Urothelium cell line (cell line): ENCODE data around the gene DYRK1A.
A peak's percentile ranks its signal among the peaks of the same experiment; 100 is the strongest.
"Not testable (repeated sequence)": the region's sequence is repeated elsewhere in the genome, so short reads cannot be mapped to it uniquely, and the experiment has no call there.

Experiments
- DNase-seq: peaks from one replicate; pipeline ENCODE4 v3.0.0; 2011; ENCODE audit warnings: low spot score, mixed read lengths
- FAIRE-seq: peaks from 2 replicates; lab custom pipeline; 2011; peaks lifted over from hg19 to GRCh38; lab: Jason Lieb, UNC

Gene DYRK1A

GRCh38 chr21:37521658-37522057 is 155.1 kb downstream of the DYRK1A start:
- DNase-seq (no peak), FAIRE-seq (no peak)

DNA sequence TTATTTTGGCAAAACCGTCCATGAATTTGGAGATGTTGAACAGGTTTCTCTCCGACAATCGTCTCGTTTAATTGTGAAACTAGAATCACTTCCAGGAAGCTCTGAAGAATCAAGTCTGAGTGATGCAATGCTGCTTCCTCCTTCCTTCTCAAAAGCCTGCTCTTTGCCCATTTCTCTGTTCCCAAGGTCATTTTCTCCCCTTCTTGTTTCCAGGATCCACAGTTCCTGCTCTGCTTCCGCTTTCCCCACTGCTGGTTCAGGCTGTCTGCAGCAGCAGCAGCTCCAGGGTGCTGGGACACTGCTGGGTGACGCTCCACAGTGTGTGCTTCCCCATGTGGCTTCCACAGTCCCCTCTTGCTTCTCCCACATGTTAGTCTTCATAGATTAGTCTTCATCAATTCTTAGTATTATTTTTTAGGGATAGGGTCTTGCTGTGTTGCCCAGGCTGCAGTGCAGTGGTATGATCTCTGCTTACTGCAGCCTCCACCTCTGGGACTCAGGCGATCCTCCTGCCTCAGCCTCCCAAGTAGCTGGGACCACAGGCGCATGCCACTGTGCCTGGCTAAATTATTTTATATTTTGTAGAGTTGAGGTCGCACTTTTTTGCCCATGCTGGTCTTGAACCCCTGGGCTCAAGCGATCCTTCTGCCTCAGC is 156.2 kb downstream of the DYRK1A start:
- FAIRE-seq (no peak), DNase-seq (no peak)

DNA sequence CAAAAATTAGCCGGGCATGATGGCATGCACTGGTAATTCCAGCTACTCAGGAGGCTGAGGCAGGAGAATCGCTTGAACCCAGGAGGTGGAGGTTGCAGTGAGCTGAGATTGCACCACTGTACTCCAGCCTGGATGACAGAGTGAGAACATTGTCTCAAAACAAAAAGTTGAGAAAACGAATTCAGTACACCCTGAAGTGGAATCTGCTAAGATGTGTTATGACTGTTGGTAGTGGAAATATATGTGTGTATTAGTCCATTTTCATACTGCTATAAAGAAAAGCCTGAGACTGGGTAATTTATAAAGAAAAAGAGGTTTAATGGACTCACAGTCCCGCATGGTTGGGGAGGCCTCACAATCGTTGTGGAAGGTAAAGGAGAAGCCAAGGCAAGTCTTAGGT is 158.4 kb downstream of the DYRK1A start:
- FAIRE-seq, DNase-seq: not testable (repeated sequence)

DNA sequence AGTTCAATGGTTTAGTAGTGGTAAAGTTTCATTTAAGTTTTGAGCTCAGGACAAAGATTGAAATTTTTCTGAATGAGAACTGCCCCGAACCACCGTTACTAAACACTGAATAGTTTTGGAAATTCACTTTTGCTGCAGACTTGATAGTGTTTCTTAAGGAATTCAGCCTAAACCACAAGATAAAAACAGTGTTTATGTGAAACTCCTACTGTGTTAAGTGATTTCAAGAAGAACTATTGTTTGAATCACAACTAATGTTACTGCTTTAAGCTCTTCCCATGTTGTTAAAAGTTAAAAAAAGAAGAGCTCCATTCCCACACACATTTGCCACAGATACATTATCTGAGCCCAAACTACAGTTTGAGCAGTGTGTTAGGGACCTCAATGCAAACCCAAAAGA is 159.2 kb downstream of the DYRK1A start:
- no peak for FAIRE-seq

GRCh38 chr21:37527103-37527502 is 160.5 kb downstream of the DYRK1A start:
- DNase-seq (no peak), FAIRE-seq (no peak)

More for the DNA sequence above, 159.2 kb downstream of the DYRK1A start:
- no peak for DNase-seq

DNA sequence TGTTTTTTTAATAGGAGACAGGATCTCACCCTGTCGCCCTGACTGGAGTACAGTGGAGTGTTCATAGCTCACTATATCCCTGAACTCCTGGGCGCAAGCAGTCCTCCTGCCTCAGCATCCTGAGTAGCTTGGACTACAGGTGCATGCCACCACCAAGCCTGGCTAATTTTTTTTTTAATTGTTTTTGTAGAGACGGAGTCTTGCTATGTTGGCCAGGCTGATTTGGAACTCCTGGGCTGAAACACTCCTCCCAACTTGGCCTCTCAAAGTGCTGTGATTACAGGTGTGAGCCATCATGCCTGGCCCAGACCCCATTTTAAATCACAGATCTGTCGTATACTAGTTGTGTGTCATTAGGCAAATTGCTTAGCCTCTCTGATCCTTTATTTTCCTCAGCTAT is 161.1 kb downstream of the DYRK1A start:
- DNase-seq (no peak), FAIRE-seq (no peak)

DNA sequence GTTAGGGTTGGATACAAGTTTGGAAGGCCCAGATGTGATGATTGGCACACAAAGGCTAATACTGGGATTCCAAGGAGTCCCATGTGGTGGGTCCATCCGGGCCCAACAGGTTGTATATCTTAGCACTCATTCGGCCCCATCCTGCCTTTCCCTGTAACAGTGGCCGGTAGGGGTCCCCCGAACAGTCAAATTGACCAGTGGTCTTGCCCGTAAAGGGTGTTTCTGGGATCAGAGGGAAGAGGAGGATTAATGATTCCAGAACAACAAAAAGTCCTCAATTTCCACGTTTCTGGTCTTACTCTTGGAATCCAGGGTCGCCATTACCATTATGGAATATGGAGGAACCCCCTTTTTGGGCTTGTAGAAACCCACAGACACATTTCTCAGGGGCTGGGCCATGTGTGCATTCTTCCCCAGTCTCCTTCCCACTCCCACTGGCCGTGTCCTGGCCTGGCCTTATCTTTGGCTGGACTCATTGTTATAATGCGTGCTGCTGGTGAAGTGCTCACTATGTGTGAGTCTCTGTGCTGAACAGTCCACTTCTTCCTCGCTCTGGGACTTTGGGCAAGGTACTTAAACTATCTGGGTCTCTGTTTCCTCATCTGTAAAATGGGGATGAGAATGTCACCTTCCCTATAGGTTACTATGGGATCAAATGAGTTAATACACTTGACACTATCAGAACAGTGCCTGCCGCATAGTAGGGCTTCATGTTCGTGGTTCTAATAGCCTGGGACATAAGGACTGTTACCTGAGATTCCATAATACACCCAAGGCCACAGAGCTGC is 161.8 kb downstream of the DYRK1A start:
- FAIRE-seq (no peak), DNase-seq (no peak)

- no peak for FAIRE-seq
- DNase-seq = no peak
Observed at GRCh38 chr21:37529649-37530048, 163.1 kb downstream of the DYRK1A start.

GRCh38 chr21:37530901-37531351 is 164.4 kb downstream of the DYRK1A start:
- DNase-seq = no peak
- FAIRE-seq = no peak

GRCh38 chr21:37531431-37531932 is 164.9 kb downstream of the DYRK1A start:
- FAIRE-seq (no peak), DNase-seq (no peak)

DNA sequence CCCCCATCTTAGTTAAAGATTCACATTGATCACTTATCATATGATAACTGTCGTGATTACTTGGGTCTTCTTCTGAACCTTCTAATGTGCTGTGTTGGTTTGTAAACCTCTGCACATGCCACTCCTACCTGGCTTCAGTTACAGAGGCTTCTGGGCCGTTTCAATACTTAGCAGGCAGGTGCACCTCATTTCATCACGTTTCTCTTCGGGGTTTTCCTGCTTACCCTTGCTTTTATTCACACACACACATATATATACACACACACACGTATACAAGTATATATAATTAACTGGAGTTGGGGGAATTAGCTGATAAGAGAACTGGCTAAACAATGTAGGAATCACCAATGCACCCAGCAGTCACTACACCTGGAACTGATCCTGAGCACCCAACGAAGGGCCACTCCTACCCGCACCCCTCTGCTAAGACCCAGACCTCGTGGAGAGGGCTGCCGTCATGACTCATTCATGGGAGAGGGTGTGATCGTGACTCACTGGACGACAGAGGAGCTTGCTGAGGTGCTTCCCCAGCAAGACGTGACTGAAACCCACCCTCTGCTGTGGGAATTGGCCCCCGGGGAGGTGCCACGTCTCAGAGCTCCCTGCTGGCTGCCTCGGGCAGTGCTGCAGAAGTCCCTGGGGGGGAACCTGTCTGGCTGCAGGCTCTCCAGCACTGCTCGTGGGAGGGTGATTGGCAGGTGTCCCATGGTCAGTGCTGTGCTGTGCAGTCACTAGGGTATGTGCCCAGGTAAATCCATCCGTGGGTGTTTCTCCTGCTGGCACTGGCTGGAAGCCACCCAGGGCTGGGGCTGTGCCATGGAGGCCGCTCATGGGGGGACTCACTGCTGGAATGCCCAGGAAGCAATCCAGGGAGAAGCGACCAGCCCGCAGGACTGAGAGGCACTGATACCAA is 166.6 kb downstream of the DYRK1A start:
- FAIRE-seq = no peak

DNA sequence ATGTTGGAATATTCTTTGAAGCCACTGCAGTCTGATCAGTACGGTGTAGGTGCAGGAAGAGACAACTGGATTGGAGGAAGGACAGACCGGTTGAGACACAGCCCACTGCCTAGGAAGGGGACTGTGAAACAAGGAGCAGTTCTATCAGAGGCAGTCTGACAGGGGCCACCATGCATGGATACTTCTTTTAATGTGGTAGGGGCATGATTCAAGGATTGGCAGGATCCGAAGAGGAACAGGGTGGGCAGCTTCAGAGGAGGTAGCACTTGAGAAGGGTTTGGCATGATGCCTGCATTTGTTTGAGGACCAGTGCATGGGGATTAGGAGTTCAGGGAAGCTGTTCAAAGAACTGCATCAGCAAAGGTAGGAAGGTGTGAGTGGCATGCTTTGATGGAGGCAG is 167.9 kb downstream of the DYRK1A start:
- no peak for DNase-seq
- FAIRE-seq = no peak

More for the DNA sequence above, 166.6 kb downstream of the DYRK1A start:
- DNase-seq = peak; percentile 41

- DNase-seq (no peak), FAIRE-seq (no peak)
Observed at GRCh38 chr21:37535130-37535529, 168.6 kb downstream of the DYRK1A start.

GRCh38 chr21:37535672-37536071 is 169.1 kb downstream of the DYRK1A start:
- no peak for FAIRE-seq
- DNase-seq = no peak

DNA sequence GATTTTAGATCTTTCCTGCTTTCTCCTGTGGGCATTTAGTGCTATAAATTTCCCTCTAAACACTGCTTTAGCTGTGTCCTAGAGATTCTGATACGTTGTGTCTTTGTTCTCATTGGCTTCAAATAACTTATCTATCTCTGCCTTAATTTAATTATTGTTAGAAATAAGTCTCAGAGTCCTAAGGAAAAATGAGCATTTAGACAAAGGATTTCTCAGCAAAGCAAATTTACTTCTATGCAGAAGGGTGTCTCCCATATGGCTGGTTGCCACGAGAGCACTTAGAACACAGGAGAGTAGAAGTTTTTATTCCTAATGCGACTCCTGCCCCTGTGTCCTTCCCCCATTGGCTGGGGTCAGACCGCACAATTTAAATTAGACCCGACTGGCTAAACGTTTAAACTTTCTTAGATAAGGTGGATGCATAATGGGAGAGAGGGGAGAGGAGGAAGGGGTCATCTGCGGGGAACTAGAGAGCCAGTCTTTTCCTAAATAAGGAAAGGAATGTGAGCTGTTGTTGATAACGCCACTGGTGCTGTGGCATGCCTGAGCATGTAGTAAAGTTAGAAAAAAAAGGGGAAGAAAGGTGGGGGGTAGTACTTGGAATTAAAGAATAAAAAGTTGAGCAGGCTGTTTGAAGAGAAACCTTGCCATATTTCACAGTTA is 170.2 kb downstream of the DYRK1A start:
- DNase-seq = no peak
- no peak for FAIRE-seq

GRCh38 chr21:37537391-37537996 is 170.9 kb downstream of the DYRK1A start:
- no peak for DNase-seq
- no peak for FAIRE-seq

- FAIRE-seq = no peak
Observed at GRCh38 chr21:37538971-37539590, 172.5 kb downstream of the DYRK1A start.

DNA sequence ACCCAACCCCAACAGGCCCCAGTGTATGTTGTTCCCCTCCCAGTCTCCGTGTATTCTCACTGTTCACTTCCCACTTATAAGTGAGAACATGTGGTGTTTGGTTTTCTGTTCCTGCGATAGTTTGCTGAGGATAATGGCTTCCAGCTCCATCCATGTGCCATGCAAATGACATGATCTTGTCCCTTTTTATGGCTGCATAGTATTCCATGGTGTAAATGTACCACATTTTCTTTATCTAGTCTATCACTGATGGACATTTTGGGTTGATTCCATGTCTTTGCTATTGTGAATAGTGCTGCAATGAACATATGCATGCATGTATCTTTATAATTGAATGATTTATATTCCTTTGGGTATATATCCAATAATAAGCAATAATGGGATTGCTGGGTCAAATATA is 174.6 kb downstream of the DYRK1A start:
- FAIRE-seq = not testable (repeated sequence)

More at GRCh38 chr21:37538971-37539590, 172.5 kb downstream of the DYRK1A start:
- DNase-seq = no peak

DNA sequence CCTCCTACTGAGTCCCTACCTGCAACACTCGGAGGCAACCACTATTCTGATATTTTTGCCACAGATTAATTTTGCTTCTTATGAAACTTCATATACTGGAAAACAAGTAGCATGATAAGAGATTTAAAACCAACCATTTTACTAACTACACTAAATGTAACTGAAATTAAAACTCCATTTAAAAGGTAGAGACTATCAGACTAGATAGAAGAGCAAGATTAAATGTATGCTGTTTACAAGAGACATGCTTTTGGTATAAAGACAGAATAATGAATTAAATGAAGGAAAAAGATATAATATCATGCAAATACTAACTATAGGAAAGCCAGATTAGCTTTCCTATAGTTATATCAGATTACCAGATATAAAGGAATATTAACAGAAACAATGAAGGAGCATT is 175.9 kb downstream of the DYRK1A start:
- FAIRE-seq = no peak
- no peak for DNase-seq

More for the DNA sequence above, 174.6 kb downstream of the DYRK1A start:
- not testable (repeated sequence) for DNase-seq
